KMS-11 (cell line): ENCODE data around the gene PAM.

Source experiments
- H2AFZ ChIP-seq: fragments of 200-600 bp; sonication (generic); 2 replicates; pipeline ENCODE4 v1.6.1; 2016; ENCODE audit warnings: antibody characterized with exemption, mixed run types, low read depth
- H3K27ac ChIP-seq: fragments of 200-600 bp; sonication (generic); 2 replicates; pipeline ENCODE4 v1.6.1; 2016; ENCODE audit warnings: mild to moderate bottlenecking, mixed run types
- H3K27me3 ChIP-seq: fragments of 200-600 bp; sonication (generic); 2 replicates; pipeline ENCODE4 v1.6.1; 2017; ENCODE audit warnings: mild to moderate bottlenecking, low read depth, mixed run types, moderate library complexity; ENCODE audit not compliant: insufficient read depth
- H3K36me3 ChIP-seq: fragments of 200-600 bp; sonication (generic); 2 replicates; pipeline ENCODE4 v1.6.1; 2017; ENCODE audit warnings: mild to moderate bottlenecking, mixed run types; ENCODE audit not compliant: insufficient read depth
- H3K4me1 ChIP-seq: fragments of 200-600 bp; sonication (generic); 2 replicates; pipeline ENCODE4 v1.6.1; 2016; ENCODE audit warnings: mild to moderate bottlenecking, low read depth, mixed run types; ENCODE audit not compliant: poor library complexity, severe bottlenecking
- H3K4me2 ChIP-seq: fragments of 200-600 bp; sonication (generic); 2 replicates; pipeline ENCODE4 v1.7.0; 2016; ENCODE audit warnings: mild to moderate bottlenecking, mixed run types
- H3K4me3 ChIP-seq: fragments of 200-600 bp; sonication (generic); IDR thresholded peaks from 2 replicates; pipeline ENCODE4 v1.6.1; 2017; ENCODE audit warnings: low read depth, low read length, mixed read lengths; ENCODE audit not compliant: insufficient read depth
- H3K79me2 ChIP-seq: fragments of 200-600 bp; sonication (generic); 2 replicates; pipeline ENCODE4 v1.6.1; 2016; ENCODE audit warnings: low read depth, mixed run types; ENCODE audit not compliant: insufficient read depth
- H3K9ac ChIP-seq: fragments of 200-600 bp; sonication (generic); 2 replicates; pipeline ENCODE4 v1.6.1; 2016; ENCODE audit warnings: mild to moderate bottlenecking, mixed run types
- H4K20me1 ChIP-seq: fragments of 200-600 bp; sonication (generic); 2 replicates; pipeline ENCODE4 v1.6.1; 2016; ENCODE audit warnings: mild to moderate bottlenecking, mixed run types; ENCODE audit not compliant: insufficient read depth
- CTCF ChIP-seq: fragments of 200-600 bp; sonication (generic); conservative IDR thresholded peaks from 2 replicates; pipeline ENCODE4 v1.6.1; 2017; ENCODE audit warnings: low read depth, mild to moderate bottlenecking, antibody characterized with exemption, low read length, moderate library complexity, mixed read lengths

PAM gene

GRCh38 chr5:102866237-102866600 lies 111.1 kb downstream of the PAM start:
- no peak overlapping the region for H3K27ac ChIP-seq
- H3K4me2 ChIP-seq = peak overlapping the region; percentile 82
- H3K4me1 ChIP-seq = peaks cover 4% of the 10 kb centered on the region
- peak overlapping the region; percentile 18; the same call in 1 of the 2 replicates for H3K9ac ChIP-seq
- H2AFZ ChIP-seq = peak overlapping the region; percentile 38; the same call in 1 of the 2 replicates
- no peak for TF ChIP-seq CTCF
- H3K4me3 ChIP-seq = no peak overlapping the region
- H3K79me2 ChIP-seq = no peaks in the 10 kb centered on the region
- H3K36me3 ChIP-seq = no peaks in the 10 kb centered on the region
- no peaks in the 10 kb centered on the region for H3K27me3 ChIP-seq
- H4K20me1 ChIP-seq = no peaks in the 10 kb centered on the region

- no peak overlapping the region for H3K9ac ChIP-seq
- TF ChIP-seq CTCF = no peak
- peaks cover 4% of the 10 kb centered on the region for H3K4me1 ChIP-seq
- no peak overlapping the region for H3K4me2 ChIP-seq
- H2AFZ ChIP-seq = no peak overlapping the region
- H3K4me3 ChIP-seq = no peak overlapping the region
- no peak overlapping the region for H3K27ac ChIP-seq
- no peaks in the 10 kb centered on the region for H3K36me3 ChIP-seq
- no peaks in the 10 kb centered on the region for H4K20me1 ChIP-seq
- no peaks in the 10 kb centered on the region for H3K27me3 ChIP-seq
- no peaks in the 10 kb centered on the region for H3K79me2 ChIP-seq
These were observed 113.0 kb downstream of the PAM start for GRCh38 chr5:102867992-102868662.

- Histone ChIP-seq H3K27me3 (no peaks in the 10 kb centered on the region), H4K20me1 (no peaks in the 10 kb centered on the region), H3K4me1 (peaks cover 4% of the 10 kb centered on the region), H3K36me3 (no peaks in the 10 kb centered on the region), H2AFZ (no peak overlapping the region), H3K79me2 (no peaks in the 10 kb centered on the region), H3K4me2 (no peak overlapping the region), H3K27ac (no peak overlapping the region), H3K9ac (no peak overlapping the region), H3K4me3 (no peak overlapping the region)
- TF ChIP-seq CTCF = no peak
These were observed 114.1 kb downstream of the PAM start for GRCh38 chr5:102869230-102869629.

GRCh38 chr5:102873379-102873932 lies 118.4 kb downstream of the PAM start:
- Histone ChIP-seq H4K20me1 (no peaks in the 10 kb centered on the region), H2AFZ (no peak overlapping the region), H3K9ac (no peak overlapping the region), H3K27ac (no peak overlapping the region), H3K4me1 (no peaks in the 10 kb centered on the region), H3K4me3 (no peak overlapping the region), H3K4me2 (no peak overlapping the region), H3K36me3 (no peaks in the 10 kb centered on the region), H3K27me3 (no peaks in the 10 kb centered on the region), H3K79me2 (no peaks in the 10 kb centered on the region)
- no peak for TF ChIP-seq CTCF
